H9 (cell line): ENCODE results near the gene ZFYVE28. TPM values are rescaled to one million over a fixed set of nuclear protein-coding genes. Genes with fewer than 3 reads are reported as not detected.

ENCODE experiments used
- DNase-seq: peaks from one replicate; pipeline ENCODE4 v3.0.0-alpha.2; 2017
- H2AFZ ChIP-seq: one replicate; pipeline ENCODE4 v1.6.1; 2013; ENCODE audit warnings: mild to moderate bottlenecking, low read length, control low read depth, moderate library complexity
- H2AK5ac ChIP-seq: 2 replicates; pipeline ENCODE4 v1.6.1; 2013; ENCODE audit warnings: low read length, control low read depth, mixed read lengths; ENCODE audit not compliant: insufficient read length
- H2BK120ac ChIP-seq: one replicate; pipeline ENCODE4 v1.6.1; 2013; ENCODE audit warnings: low read depth, mild to moderate bottlenecking, low read length, control low read depth, inconsistent platforms; ENCODE audit not compliant: poor library complexity, severe bottlenecking
- H2BK12ac ChIP-seq: 2 replicates; pipeline ENCODE4 v1.6.1; 2013; ENCODE audit warnings: low read length, control low read depth, mixed read lengths, low read depth; ENCODE audit not compliant: insufficient read length
- H2BK15ac ChIP-seq: 2 replicates; pipeline ENCODE4 v1.6.1; 2013; ENCODE audit warnings: low read depth, low read length, control low read depth
- H2BK20ac ChIP-seq: one replicate; pipeline ENCODE4 v1.6.1; 2013; ENCODE audit warnings: low read depth, mild to moderate bottlenecking, low read length, control low read depth, inconsistent platforms; ENCODE audit not compliant: poor library complexity, severe bottlenecking
- H2BK5ac ChIP-seq: 2 replicates; pipeline ENCODE4 v1.6.1; 2013; ENCODE audit warnings: low read length, control low read depth, mixed read lengths; ENCODE audit not compliant: insufficient read length
- H3K14ac ChIP-seq: 2 replicates; pipeline ENCODE4 v1.6.1; 2013; ENCODE audit warnings: low read length, control low read depth; ENCODE audit not compliant: insufficient read depth
- H3K18ac ChIP-seq: 2 replicates; pipeline ENCODE4 v1.6.1; 2013; ENCODE audit warnings: low read depth, mild to moderate bottlenecking, mixed read lengths, low read length, control low read depth; ENCODE audit not compliant: insufficient read length
- H3K23ac ChIP-seq: 2 replicates; pipeline ENCODE4 v1.6.1; 2013; ENCODE audit warnings: low read length, control low read depth, mixed read lengths, low read depth; ENCODE audit not compliant: insufficient read length
- H3K23me2 ChIP-seq: 2 replicates; pipeline ENCODE4 v1.6.1; 2013; ENCODE audit warnings: low read depth, mild to moderate bottlenecking, mixed read lengths, low read length, control low read depth; ENCODE audit not compliant: insufficient read length, poor library complexity, severe bottlenecking
- H3K27ac ChIP-seq: 2 replicates; pipeline ENCODE4 v1.5.1; 2013; ENCODE audit warnings: low read length, control low read depth, mixed read lengths, low read depth; ENCODE audit not compliant: insufficient read length
- H3K27me3 ChIP-seq: 2 replicates; pipeline ENCODE4 v1.6.1; 2013; ENCODE audit warnings: low read length, control low read depth, inconsistent platforms; ENCODE audit not compliant: insufficient read depth
- H3K4ac ChIP-seq: 2 replicates; pipeline ENCODE4 v1.6.1; 2013; ENCODE audit warnings: low read depth, mild to moderate bottlenecking, control low read depth, inconsistent platforms, low read length, moderate library complexity
- H3K4me1 ChIP-seq: 2 replicates; pipeline ENCODE4 v1.6.1; 2013; ENCODE audit warnings: low read length, control low read depth, inconsistent platforms; ENCODE audit not compliant: insufficient read depth
- H3K4me2 ChIP-seq: 2 replicates; pipeline ENCODE4 v1.6.1; 2013; ENCODE audit warnings: low read length, control low read depth, mixed read lengths; ENCODE audit not compliant: insufficient read length, insufficient read depth
- H3K56ac ChIP-seq: 2 replicates; pipeline ENCODE4 v1.6.1; 2013; ENCODE audit warnings: low read depth, mild to moderate bottlenecking, mixed read lengths, low read length, control low read depth; ENCODE audit not compliant: insufficient read length
- H3K79me1 ChIP-seq: 2 replicates; pipeline ENCODE4 v1.6.1; 2013; ENCODE audit warnings: low read depth, mild to moderate bottlenecking, moderate library complexity, low read length, control low read depth, inconsistent platforms; ENCODE audit not compliant: insufficient read depth, poor library complexity, severe bottlenecking
- H3K79me2 ChIP-seq: 2 replicates; pipeline ENCODE4 v1.6.1; 2013; ENCODE audit warnings: low read length, control low read depth, inconsistent platforms; ENCODE audit not compliant: insufficient read depth
- H3K9ac ChIP-seq: 2 replicates; pipeline ENCODE4 v1.6.1; 2013; ENCODE audit warnings: low read length, control low read depth, mixed read lengths; ENCODE audit not compliant: insufficient read length; ENCODE audit errors: extremely low read depth
- H3K9me3 ChIP-seq: one replicate; pipeline ENCODE4 v1.6.1; 2013; ENCODE audit warnings: low read depth, low read length, inconsistent platforms; ENCODE audit not compliant: control insufficient read depth
- H3T11ph ChIP-seq: one replicate; pipeline ENCODE4 v1.6.1; 2013; ENCODE audit warnings: mild to moderate bottlenecking, low read length, control low read depth, inconsistent platforms
- H4K20me1 ChIP-seq: one replicate; pipeline ENCODE4 v1.6.1; 2013; ENCODE audit not compliant: control insufficient read depth, insufficient read length, insufficient read depth
- H4K5ac ChIP-seq: 2 replicates; pipeline ENCODE4 v1.6.1; 2013; ENCODE audit warnings: low read depth, mild to moderate bottlenecking, mixed read lengths, low read length, control low read depth; ENCODE audit not compliant: insufficient read length
- H4K8ac ChIP-seq: replicated peaks from 2 replicates; pipeline ENCODE4 v1.6.1; 2013; ENCODE audit warnings: low read length, control low read depth, mixed read lengths, low read depth; ENCODE audit not compliant: insufficient read length
- H4K91ac ChIP-seq: 2 replicates; pipeline ENCODE4 v1.6.1; 2013; ENCODE audit warnings: low read depth, mild to moderate bottlenecking, moderate library complexity, mixed read lengths, low read length, control low read depth; ENCODE audit not compliant: insufficient read length
- H3K27ac Mint-ChIP-seq, 3 experiments: 2 replicates in 2 of 3; 3 replicates in 1 of 3; pipeline ENCODE4 v1.8.0; 2020 to 2021; ENCODE audit warnings: mixed read lengths in 3 of 3, mild to moderate bottlenecking in 1 of 3, moderate library complexity in 1 of 3
- H3K27me3 Mint-ChIP-seq: 2 replicates; pipeline ENCODE4 v1.8.0; 2021; ENCODE audit warnings: low read depth, mild to moderate bottlenecking, moderate library complexity, mixed read lengths
- H3K36me3 Mint-ChIP-seq, 3 experiments: 2 replicates in 2 of 3; 3 replicates in 1 of 3; pipeline ENCODE4 v1.8.0; 2020 to 2021; ENCODE audit warnings: low read depth in 3 of 3, mixed read lengths in 3 of 3; ENCODE audit not compliant: insufficient read depth in 1 of 3
- H3K4me1 Mint-ChIP-seq, 2 experiments: 2 replicates each; pipeline ENCODE4 v1.8.0; 2020; ENCODE audit warnings: mixed read lengths in 2 of 2
- H3K4me3 Mint-ChIP-seq, 2 experiments: 2 replicates in 1 of 2; 3 replicates in 1 of 2; pipeline ENCODE4 v1.8.0; 2020 to 2021; ENCODE audit warnings: mild to moderate bottlenecking in 2 of 2, mixed read lengths in 2 of 2, moderate library complexity in 1 of 2
- H3K9me3 Mint-ChIP-seq, 2 experiments: 2 replicates in 1 of 2; 3 replicates in 1 of 2; pipeline ENCODE4 v1.8.0; 2020; ENCODE audit warnings: mild to moderate bottlenecking in 2 of 2, mixed read lengths in 2 of 2, moderate library complexity in 1 of 2
- WGBS: extraction: QIAGEN DNeasy Blood & Tissue Kit; methylation state at CpG from one replicate; pipeline ENCODE4 v1.1.7; 2013; ENCODE audit warnings: missing lambda C conversion rate, low lambda C conversion rate, mixed read lengths; ENCODE audit not compliant: insufficient read length; ENCODE audit errors: extremely low coverage; 5-methylcytosine and 5-hydroxymethylcytosine counted together
- total RNA-seq: library from RNA; stranded (reverse); gene quantifications from 2 replicates; pipeline ENCODE4 v1.2.1, GENCODE V29; 2021
- TF ChIP-seq, protein P1 (sequence below): fragments of 200-600 bp; sonication (generic); conservative IDR thresholded peaks from 3 replicates; pipeline ENCODE4 v1.8.0; 2021; ENCODE audit warnings: antibody characterized with exemption, mild to moderate bottlenecking

Gene ZFYVE28
- total RNA-seq, 1 experiment from 2014 or later: 0.98 TPM

- Mint-ChIP-seq H3K9me3 (no peaks in the 10 kb centered on the region; a peak in 1 of 5 replicates), H3K27me3 (peaks cover 22% of the 10 kb centered on the region), H3K27ac (peak overlapping the region in 1 of 3 experiments; percentile 72; a peak in 1 of 7 replicates), H3K4me3 (no peak overlapping the region), H3K4me1 (peaks cover 7 to 11% of the 10 kb centered on the region in 2 experiments), H3K36me3 (no peaks in the 10 kb centered on the region)
- WGBS: no CpG with 5 or more reads among the region's 24 CpGs
- H4K20me1 ChIP-seq: peaks cover 2% of the 10 kb centered on the region
- H2BK5ac ChIP-seq: no peak overlapping the region
- H2AK5ac ChIP-seq: peak overlapping the region; percentile 41
- H2AFZ ChIP-seq: no peak overlapping the region
- no peak overlapping the region for H3K14ac ChIP-seq
- H3K27me3 ChIP-seq: peaks cover 3% of the 10 kb centered on the region; the same call in 1 of the 2 replicates
- H4K5ac ChIP-seq: no peak overlapping the region
- H3T11ph ChIP-seq: no peak overlapping the region
- no peak overlapping the region for H2BK15ac ChIP-seq
- H3K9ac ChIP-seq: no peak overlapping the region
- H3K4me2 ChIP-seq: no peak overlapping the region
- no peaks in the 10 kb centered on the region for H3K79me1 ChIP-seq
- no peak overlapping the region for H2BK12ac ChIP-seq
- no peaks in the 10 kb centered on the region for H3K4me1 ChIP-seq
- H3K9me3 ChIP-seq: no peaks in the 10 kb centered on the region
- H3K4ac ChIP-seq: no peak overlapping the region
- no peak overlapping the region for H3K23ac ChIP-seq
- no peak overlapping the region for H4K8ac ChIP-seq
- H3K18ac ChIP-seq: no peak overlapping the region
- TF ChIP-seq, protein P1, sequence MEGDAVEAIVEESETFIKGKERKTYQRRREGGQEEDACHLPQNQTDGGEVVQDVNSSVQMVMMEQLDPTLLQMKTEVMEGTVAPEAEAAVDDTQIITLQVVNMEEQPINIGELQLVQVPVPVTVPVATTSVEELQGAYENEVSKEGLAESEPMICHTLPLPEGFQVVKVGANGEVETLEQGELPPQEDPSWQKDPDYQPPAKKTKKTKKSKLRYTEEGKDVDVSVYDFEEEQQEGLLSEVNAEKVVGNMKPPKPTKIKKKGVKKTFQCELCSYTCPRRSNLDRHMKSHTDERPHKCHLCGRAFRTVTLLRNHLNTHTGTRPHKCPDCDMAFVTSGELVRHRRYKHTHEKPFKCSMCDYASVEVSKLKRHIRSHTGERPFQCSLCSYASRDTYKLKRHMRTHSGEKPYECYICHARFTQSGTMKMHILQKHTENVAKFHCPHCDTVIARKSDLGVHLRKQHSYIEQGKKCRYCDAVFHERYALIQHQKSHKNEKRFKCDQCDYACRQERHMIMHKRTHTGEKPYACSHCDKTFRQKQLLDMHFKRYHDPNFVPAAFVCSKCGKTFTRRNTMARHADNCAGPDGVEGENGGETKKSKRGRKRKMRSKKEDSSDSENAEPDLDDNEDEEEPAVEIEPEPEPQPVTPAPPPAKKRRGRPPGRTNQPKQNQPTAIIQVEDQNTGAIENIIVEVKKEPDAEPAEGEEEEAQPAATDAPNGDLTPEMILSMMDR: no peak
- H3K79me2 ChIP-seq: no peaks in the 10 kb centered on the region
- H4K91ac ChIP-seq: no peak overlapping the region
- no peak overlapping the region for H2BK120ac ChIP-seq
- H2BK20ac ChIP-seq: no peak overlapping the region
- peak; percentile 30 for DNase-seq
- H3K56ac ChIP-seq: no peak overlapping the region
- no peaks in the 10 kb centered on the region for H3K23me2 ChIP-seq
- no peak overlapping the region for H3K27ac ChIP-seq
These were observed 39.2 kb upstream of the ZFYVE28 start for GRCh38 chr4:2457481-2458295.
